GM08714 (cell line): ENCODE measurements around the gene PDE9A.

Experiments used
- H3K4me3 ChIP-seq: fragments of 200-500 bp; sonication (Bioruptor generic); 2 replicates; pipeline ENCODE4 v1.5.1; 2014; ENCODE audit warnings: mild to moderate bottlenecking, low read length, inconsistent platforms
- ZNF274 ChIP-seq: IDR thresholded peaks from 2 replicates; pipeline ENCODE4 v1.6.1; 2012; ENCODE audit warnings: mild to moderate bottlenecking, low read depth, low read length

PDE9A gene

GRCh38 chr21:42815217-42815616 lies 161.8 kb downstream of the PDE9A start:
- no peak for TF ChIP-seq ZNF274
- no peak overlapping the region for H3K4me3 ChIP-seq

GRCh38 chr21:42818328-42818749 lies 164.9 kb downstream of the PDE9A start:
- TF ChIP-seq ZNF274: no peak
- no peak overlapping the region for H3K4me3 ChIP-seq

GRCh38 chr21:42819861-42820615 lies 166.6 kb downstream of the PDE9A start:
- TF ChIP-seq ZNF274: no peak
- H3K4me3 ChIP-seq: no peak overlapping the region

GRCh38 chr21:42820616-42821465 lies 167.4 kb downstream of the PDE9A start:
- TF ChIP-seq ZNF274: no peak
- no peak overlapping the region for H3K4me3 ChIP-seq
